ENCODE results near the gene EBF4.
A peak's percentile ranks its signal among the peaks of the same experiment; 100 is the strongest.
"Not testable (repeated sequence)": the region's sequence is repeated elsewhere in the genome, so short reads cannot be mapped to it uniquely, and the experiment has no call there.

The EBF4 gene

GRCh38 chr20:2672446-2672845, 20.1 kb upstream of the EBF4 start:
- no peak for DNase-seq

GRCh38 chr20:2673453-2673852, 19.1 kb upstream of the EBF4 start:
- no peak for DNase-seq

- DNase-seq = no peak
Measured at GRCh38 chr20:2680046-2680445, 12.5 kb upstream of the EBF4 start.

GRCh38 chr20:2682040-2682439, 10.5 kb upstream of the EBF4 start:
- DNase-seq = not testable (repeated sequence)

- DNase-seq = not testable (repeated sequence)
Measured at GRCh38 chr20:2684817-2685216, 7.8 kb upstream of the EBF4 start.

GRCh38 chr20:2687514-2687913, 5.1 kb upstream of the EBF4 start:
- no peak for DNase-seq

- no peak for DNase-seq
Measured at GRCh38 chr20:2688041-2688591, 4.5 kb upstream of the EBF4 start.

- no peak for DNase-seq
Measured at GRCh38 chr20:2690213-2690612, 2.4 kb upstream of the EBF4 start.

- DNase-seq = peak; percentile 30
Measured at GRCh38 chr20:2690718-2691117, 1.9 kb upstream of the EBF4 start.

- DNase-seq = no peak
Measured at GRCh38 chr20:2691127-2691526, 1.5 kb upstream of the EBF4 start.

- no peak for DNase-seq
Measured at GRCh38 chr20:2691663-2692035, 931 bp upstream of the EBF4 start.

GRCh38 chr20:2692886-2693285, 306 bp downstream of the EBF4 start:
- DNase-seq = no peak

- DNase-seq = no peak
Measured at GRCh38 chr20:2693286-2694007, 867 bp downstream of the EBF4 start.

- no peak for DNase-seq
Measured at GRCh38 chr20:2694008-2694471, 1.5 kb downstream of the EBF4 start.

- no peak for DNase-seq
Measured at GRCh38 chr20:2694519-2694918, 1.9 kb downstream of the EBF4 start.

GRCh38 chr20:2695206-2695983, 2.8 kb downstream of the EBF4 start:
- no peak for DNase-seq

GRCh38 chr20:2695984-2696525, 3.5 kb downstream of the EBF4 start:
- DNase-seq = not testable (repeated sequence)

GRCh38 chr20:2696646-2697045, 4.1 kb downstream of the EBF4 start:
- DNase-seq = no peak

- DNase-seq = no peak
Measured at GRCh38 chr20:2697768-2698167, 5.2 kb downstream of the EBF4 start.

- DNase-seq = no peak
Measured at GRCh38 chr20:2698186-2698817, 5.7 kb downstream of the EBF4 start.

- no peak for DNase-seq
Measured at GRCh38 chr20:2698912-2699311, 6.3 kb downstream of the EBF4 start.

GRCh38 chr20:2699775-2700413, 7.3 kb downstream of the EBF4 start:
- DNase-seq = no peak

Measured in DMS79 (cell line).